ENCODE results near the gene PRR14L. TPM values are rescaled to one million over a fixed set of nuclear protein-coding genes. Genes with fewer than 3 reads are reported as not detected.

Gene PRR14L
- total RNA-seq, 1 experiment from 2014 or later: 43.9 TPM

DNA sequence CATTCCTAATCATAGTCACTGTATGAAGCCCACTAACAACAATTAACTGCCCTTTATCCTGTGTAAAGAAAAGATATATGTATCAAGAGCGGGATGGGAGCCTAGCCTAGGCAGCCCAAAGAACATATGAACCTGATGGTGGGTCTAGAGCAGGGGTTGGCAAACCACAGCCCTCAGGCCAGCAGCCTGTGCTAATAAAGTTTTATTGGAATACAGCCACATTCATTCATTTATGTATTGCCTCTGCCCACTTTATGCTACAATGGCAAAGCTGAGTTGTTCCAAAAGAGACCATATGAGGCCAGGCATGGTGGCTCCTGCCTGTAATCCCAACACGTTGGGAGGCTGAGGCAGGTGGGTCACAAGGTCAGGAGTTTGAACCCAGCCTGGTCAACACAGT, 13.5 kb downstream of the PRR14L start:
- peaks cover 74% of the 10 kb centered on the region for H3K79me2 ChIP-seq (ENCODE audit: low read depth)
- CTCF ChIA-PET: no interaction called here
- no peak overlapping the region for H3K27ac ChIP-seq
- no peak overlapping the region for H2AFZ ChIP-seq
- peaks cover 26% of the 10 kb centered on the region for H3K36me3 ChIP-seq (ENCODE audit: low read depth)
- no peaks in the 10 kb centered on the region for H3K27me3 ChIP-seq (ENCODE audit: insufficient read depth, low read depth)
- no peak for DNase-seq
- POLR2A ChIA-PET (ENCODE audit: unreplicated experiment): no interaction called here
- no peaks in the 10 kb centered on the region for H3K9me3 ChIP-seq (ENCODE audit: insufficient read depth, low read depth)
- no peak overlapping the region for H3K4me2 ChIP-seq
- peaks cover 15% of the 10 kb centered on the region for H3K4me1 ChIP-seq (replicated peaks; ENCODE audit: insufficient read depth)
- H3K4me3 ChIP-seq: no peak overlapping the region
- peaks cover 20% of the 10 kb centered on the region for H4K20me1 ChIP-seq (ENCODE audit: insufficient read depth)
- BruUV-seq (replicated peaks): no TSS peak
- TF ChIP-seq EZH2 (IDR thresholded peaks at IDR 0.05; ENCODE audit: low read depth): no peak
- TF ChIP-seq, protein P1, sequence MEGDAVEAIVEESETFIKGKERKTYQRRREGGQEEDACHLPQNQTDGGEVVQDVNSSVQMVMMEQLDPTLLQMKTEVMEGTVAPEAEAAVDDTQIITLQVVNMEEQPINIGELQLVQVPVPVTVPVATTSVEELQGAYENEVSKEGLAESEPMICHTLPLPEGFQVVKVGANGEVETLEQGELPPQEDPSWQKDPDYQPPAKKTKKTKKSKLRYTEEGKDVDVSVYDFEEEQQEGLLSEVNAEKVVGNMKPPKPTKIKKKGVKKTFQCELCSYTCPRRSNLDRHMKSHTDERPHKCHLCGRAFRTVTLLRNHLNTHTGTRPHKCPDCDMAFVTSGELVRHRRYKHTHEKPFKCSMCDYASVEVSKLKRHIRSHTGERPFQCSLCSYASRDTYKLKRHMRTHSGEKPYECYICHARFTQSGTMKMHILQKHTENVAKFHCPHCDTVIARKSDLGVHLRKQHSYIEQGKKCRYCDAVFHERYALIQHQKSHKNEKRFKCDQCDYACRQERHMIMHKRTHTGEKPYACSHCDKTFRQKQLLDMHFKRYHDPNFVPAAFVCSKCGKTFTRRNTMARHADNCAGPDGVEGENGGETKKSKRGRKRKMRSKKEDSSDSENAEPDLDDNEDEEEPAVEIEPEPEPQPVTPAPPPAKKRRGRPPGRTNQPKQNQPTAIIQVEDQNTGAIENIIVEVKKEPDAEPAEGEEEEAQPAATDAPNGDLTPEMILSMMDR (conservative IDR thresholded peaks at IDR 0.05): no peak
- H3K9me2 ChIP-seq (ENCODE audit: insufficient read depth): no peaks in the 10 kb centered on the region
- H3F3A ChIP-seq (ENCODE audit: insufficient read depth, low read depth): peaks cover 4% of the 10 kb centered on the region; the same call in 1 of the 2 replicates
- intact Hi-C loops (cut with micrococcal nuclease; ENCODE audit: unreplicated experiment): no loop called here

DNA sequence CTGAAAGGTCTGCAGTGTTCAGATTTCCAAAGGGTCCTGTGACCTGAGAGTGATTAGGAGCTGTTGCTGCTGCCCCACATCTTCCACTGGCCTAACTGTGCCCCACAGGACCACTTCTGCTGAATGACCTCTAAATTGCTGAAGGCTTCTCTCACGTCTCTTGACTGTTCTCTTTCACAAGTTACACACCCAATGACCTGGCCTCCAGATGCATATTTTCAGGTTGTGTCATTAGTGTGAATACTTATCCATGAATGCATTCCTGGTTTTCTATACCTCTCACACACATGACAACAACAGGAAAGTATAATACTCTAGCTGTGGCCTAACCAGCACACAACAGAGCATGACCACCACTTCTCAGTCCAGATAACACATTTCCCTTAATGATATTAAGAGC, 15.4 kb downstream of the PRR14L start:
- no peak overlapping the region for H3K4me3 ChIP-seq
- H3K9me2 ChIP-seq (ENCODE audit: insufficient read depth): no peaks in the 10 kb centered on the region
- H3F3A ChIP-seq (ENCODE audit: insufficient read depth, low read depth): peaks cover 4% of the 10 kb centered on the region; the same call in 1 of the 2 replicates
- no TSS peak for BruUV-seq (replicated peaks)
- H3K4me2 ChIP-seq: peak overlapping the region; percentile 4; the same call in 1 of the 2 replicates
- no peaks in the 10 kb centered on the region for H3K9me3 ChIP-seq (ENCODE audit: insufficient read depth, low read depth)
- POLR2A ChIA-PET (ENCODE audit: unreplicated experiment): no interaction called here
- H2AFZ ChIP-seq: no peak overlapping the region
- H3K4me1 ChIP-seq (replicated peaks; ENCODE audit: insufficient read depth): peaks cover 15% of the 10 kb centered on the region
- peaks cover 27% of the 10 kb centered on the region for H4K20me1 ChIP-seq (ENCODE audit: insufficient read depth)
- H3K79me2 ChIP-seq (ENCODE audit: low read depth): peaks cover 75% of the 10 kb centered on the region
- peak in 1 of 2 experiments; percentile 84 for DNase-seq
- H3K27me3 ChIP-seq (ENCODE audit: insufficient read depth, low read depth): no peaks in the 10 kb centered on the region
- CTCF ChIA-PET: no interaction called here
- H3K27ac ChIP-seq: peak overlapping the region; percentile 38
- intact Hi-C loops (cut with micrococcal nuclease; ENCODE audit: unreplicated experiment): no loop called here
- peaks cover 20% of the 10 kb centered on the region for H3K36me3 ChIP-seq (ENCODE audit: low read depth)
- no peak for TF ChIP-seq EZH2 (IDR thresholded peaks at IDR 0.05; ENCODE audit: low read depth)
- TF ChIP-seq, protein P1 (conservative IDR thresholded peaks at IDR 0.05): no peak

DNA sequence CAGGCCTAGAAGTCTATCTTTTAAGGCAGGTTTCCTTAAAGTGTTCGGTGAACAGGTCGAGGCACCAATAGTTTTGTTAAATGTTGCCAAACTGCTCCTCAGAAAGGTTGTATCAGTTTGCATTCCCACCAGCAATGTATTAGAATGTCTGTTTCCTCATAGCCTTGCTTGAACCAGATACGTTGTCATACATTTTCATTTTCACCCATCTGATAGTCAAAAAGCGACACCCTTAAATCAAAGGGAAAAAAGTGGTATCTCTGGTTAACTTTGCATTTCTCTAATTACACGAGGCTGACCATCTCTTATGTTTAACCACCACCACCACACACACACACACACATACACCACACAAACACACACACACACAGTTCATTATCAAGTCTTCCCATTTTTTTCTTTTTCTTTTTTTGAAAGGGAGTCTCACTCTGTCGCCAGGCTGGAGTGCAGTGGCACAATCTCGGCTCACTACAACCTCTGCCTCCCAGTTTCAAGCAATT, 16.3 kb downstream of the PRR14L start:
- CTCF ChIA-PET: no interaction called here
- TF ChIP-seq EZH2 (IDR thresholded peaks at IDR 0.05; ENCODE audit: low read depth): no peak
- TF ChIP-seq, protein P1 (conservative IDR thresholded peaks at IDR 0.05): no peak
- DNase-seq: no peak

More for the DNA sequence above, 16.3 kb downstream of the PRR14L start:
- H3K36me3 ChIP-seq (ENCODE audit: low read depth): peaks cover 15% of the 10 kb centered on the region
- H3K9me3 ChIP-seq (ENCODE audit: insufficient read depth, low read depth): no peaks in the 10 kb centered on the region
- peaks cover 73% of the 10 kb centered on the region for H3K79me2 ChIP-seq (ENCODE audit: low read depth)
- intact Hi-C loops (cut with micrococcal nuclease; ENCODE audit: unreplicated experiment): no loop called here
- no peak overlapping the region for H3K4me3 ChIP-seq
- no peaks in the 10 kb centered on the region for H3K27me3 ChIP-seq (ENCODE audit: insufficient read depth, low read depth)
- H3K4me2 ChIP-seq: no peak overlapping the region
- BruUV-seq (replicated peaks): no TSS peak
- H3K27ac ChIP-seq: no peak overlapping the region
- H2AFZ ChIP-seq: no peak overlapping the region
- H3K9me2 ChIP-seq (ENCODE audit: insufficient read depth): no peaks in the 10 kb centered on the region
- H3K4me1 ChIP-seq (replicated peaks; ENCODE audit: insufficient read depth): peaks cover 15% of the 10 kb centered on the region
- H4K20me1 ChIP-seq (ENCODE audit: insufficient read depth): peaks cover 23% of the 10 kb centered on the region
- 0 out of 2 replicates have a peak, but pooled peaks cover 4% of the 10 kb centered on the region for H3F3A ChIP-seq (ENCODE audit: insufficient read depth, low read depth)
- POLR2A ChIA-PET (ENCODE audit: unreplicated experiment): no interaction called here
